HepG2 (cell line): Measurements from ENCODE around the gene PPFIA2. TPM values are rescaled to one million over a fixed set of nuclear protein-coding genes. Genes with fewer than 3 reads are reported as not detected.

Source experiments
- ATAC-seq: fragments of 200-7000 bp; cut with Tn5 transposase; 3 replicates; pipeline ENCODE4 v1.9.1; 2020; ENCODE audit warnings: mild to moderate bottlenecking, moderate library complexity
- BruUV-seq: library from RNA; stranded (reverse); fragments of 400-500 nt; replicated peaks from 2 replicates; lab custom pipeline; 2021; lab: Mats Ljungman, UMichigan
- CTCF ChIA-PET: fragments of 300-600 bp; formaldehyde crosslinking; extraction: SDS; loops from one replicate; lab custom pipeline; 2021; ENCODE audit warnings: low total read pairs, inconsistent platforms, low intra/inter-chr PET ratio; lab: Yijun Ruan, JAX
- POLR2A ChIA-PET: fragments of 350-600 bp; sonication (Branson Sonifier 250); formaldehyde crosslinking; loops from one replicate; lab custom pipeline; 2020; ENCODE audit warnings: antibody characterized with exemption, inconsistent platforms; lab: Yijun Ruan, JAX
- DNase-seq: peaks from one replicate; pipeline ENCODE4 v3.0.0-alpha.2; 2015; ENCODE audit warnings: low spot score
- FAIRE-seq: peaks from 3 replicates; lab custom pipeline; 2011; peaks lifted over from hg19 to GRCh38; lab: Jason Lieb, UNC
- H2AFZ ChIP-seq: one replicate; pipeline ENCODE4 v1.6.1; 2011; ENCODE audit warnings: low read length, inconsistent platforms
- H3K27ac ChIP-seq: fragments of 300-600 bp; 3 replicates; pipeline ENCODE4 v1.8.0; 2011; ENCODE audit warnings: mixed run types, mild to moderate bottlenecking, mixed read lengths, low read length, inconsistent platforms; ENCODE audit not compliant: insufficient read depth; ENCODE audit errors: extremely low read length
- H3K27me3 ChIP-seq, 2 experiments: fragments of 200-600 bp in 1 of 2; 2 replicates in 1 of 2; 3 replicates in 1 of 2; pipeline versions ENCODE4 v1.6.0 to v1.8.0; 2011; ENCODE audit warnings: low read length in 2 of 2, mild to moderate bottlenecking in 2 of 2, moderate library complexity in 2 of 2, inconsistent platforms in 1 of 2; ENCODE audit not compliant: insufficient read depth in 2 of 2, control insufficient read depth in 1 of 2
- H3K36me3 ChIP-seq, 2 experiments: fragments of 200-600 bp in 1 of 2; replicated peaks in 1 of 2; 2 replicates in 1 of 2; 3 replicates in 1 of 2; pipeline versions ENCODE4 v1.5.1 to v1.8.0; 2011; ENCODE audit warnings: low read length in 2 of 2, inconsistent platforms in 1 of 2; ENCODE audit not compliant: insufficient read depth in 2 of 2, control insufficient read depth in 1 of 2
- H3K4me1 ChIP-seq: 2 replicates; pipeline ENCODE4 v1.5.1; 2012; ENCODE audit warnings: low read length, inconsistent platforms; ENCODE audit not compliant: insufficient read depth
- H3K4me2 ChIP-seq: 2 replicates; pipeline ENCODE4 v1.6.0; 2011; ENCODE audit warnings: low read depth, low read length, inconsistent platforms
- H3K4me3 ChIP-seq, 3 experiments: fragments of 200-600 bp in 1 of 3; sonication (generic), shearing (Covaris generic) in 1 of 3; replicated peaks in 1 of 3; 2 replicates each; pipeline ENCODE4 v1.5.1; 2011 to 2016; ENCODE audit warnings: low read length in 3 of 3, inconsistent platforms in 2 of 3, low read depth in 2 of 3, mild to moderate bottlenecking in 2 of 3, control low read depth in 1 of 3, mixed read lengths in 1 of 3; ENCODE audit not compliant: insufficient read depth in 1 of 3
- H3K79me2 ChIP-seq: one replicate; pipeline ENCODE4 v1.6.1; 2011; ENCODE audit warnings: low read length, inconsistent platforms; ENCODE audit not compliant: insufficient read depth
- H3K9ac ChIP-seq: 2 replicates; pipeline ENCODE4 v1.6.0; 2011; ENCODE audit warnings: mild to moderate bottlenecking, low read depth, low read length, inconsistent platforms; ENCODE audit not compliant: insufficient read depth
- H3K9me3 ChIP-seq: 2 replicates; pipeline ENCODE4 v1.5.1; 2012; ENCODE audit warnings: mild to moderate bottlenecking, low read length
- H4K20me1 ChIP-seq: 2 replicates; pipeline ENCODE4 v1.6.0; 2011; ENCODE audit warnings: inconsistent platforms, mild to moderate bottlenecking, low read length, moderate library complexity; ENCODE audit not compliant: insufficient read depth
- CREM ChIP-seq, 2 experiments: sonication (generic) in 1 of 2; formaldehyde crosslinking in 1 of 2; IDR thresholded peaks; 2 replicates each; pipeline versions ENCODE4 v1.4.0 to v1.6.1; 2016 to 2020; ENCODE audit warnings: antibody characterized with exemption in 1 of 2, mild to moderate bottlenecking in 1 of 2, missing genetic modification reagents in 1 of 2
- DMAP1 ChIP-seq: IDR thresholded peaks from 2 replicates; pipeline ENCODE4 v1.6.1; 2016
- HIC2 ChIP-seq: sonication (generic); formaldehyde crosslinking; IDR thresholded peaks from 2 replicates; pipeline ENCODE4 v1.9.0; 2022; ENCODE audit warnings: low read depth, missing genetic modification reagents
- HNRNPK ChIP-seq: fragments of 200-400 bp; formaldehyde crosslinking; IDR thresholded peaks from 2 replicates; pipeline ENCODE4 v1.6.1; 2018; ENCODE audit warnings: low read length, low read depth, moderate library complexity, mild to moderate bottlenecking; ENCODE audit not compliant: poor library complexity, severe bottlenecking
- LCORL ChIP-seq, 2 experiments: fragments of 450-650 bp in 1 of 2; sonication (generic) in 1 of 2; formaldehyde crosslinking in 1 of 2; IDR thresholded peaks; 2 replicates each; pipeline versions ENCODE4 v1.5.0 to v1.6.1; 2017 to 2020; ENCODE audit warnings: antibody characterized with exemption in 1 of 2, missing genetic modification reagents in 1 of 2
- NCOA1 ChIP-seq: sonication (generic); formaldehyde crosslinking; IDR thresholded peaks from 2 replicates; pipeline ENCODE4 v1.9.0; 2021; ENCODE audit warnings: missing genetic modification reagents
- RFXAP ChIP-seq: sonication (generic); formaldehyde crosslinking; IDR thresholded peaks from 2 replicates; pipeline ENCODE4 v1.4.0; 2020; ENCODE audit warnings: missing genetic modification reagents, borderline replicate concordance
- THYN1 ChIP-seq: sonication (generic); formaldehyde crosslinking; IDR thresholded peaks from 2 replicates; pipeline ENCODE4 v1.8.1; 2023; ENCODE audit warnings: low read depth, mild to moderate bottlenecking, moderate library complexity, missing genetic modification reagents, borderline replicate concordance
- ZBTB38 ChIP-seq: sonication (generic); formaldehyde crosslinking; IDR thresholded peaks from 2 replicates; pipeline ENCODE4 v1.5.1; 2020; ENCODE audit warnings: mild to moderate bottlenecking, missing genetic modification reagents
- ZNF225 ChIP-seq: sonication (generic); formaldehyde crosslinking; IDR thresholded peaks from 2 replicates; pipeline ENCODE4 v1.4.0; 2020; ENCODE audit warnings: mild to moderate bottlenecking, missing genetic modification reagents
- in situ Hi-C: cut with HindIII; loops from 2 replicates; pipeline ENCODE4 v1.10.0; 2017; ENCODE audit warnings: low pct_unique_long_range_greater_than_20kb; ENCODE audit not compliant: extremely low pct_ligation_motif_present
- intact Hi-C: fragments of 100-400 bp; cut with micrococcal nuclease; formaldehyde crosslinking; loops from one replicate; pipeline ENCODE4 v1.10.0; 2022; ENCODE audit not compliant: unreplicated experiment
- polyA plus RNA-seq, 8 experiments: library from polyadenylated mRNA; depleted of rRNA in 3 of 8; stranded (reverse) in 7 of 8; unstranded in 1 of 8; fragments of >200 nt; fragmentation: Illumina TruSeq in 4 of 8; extraction: Trizol in 4 of 8; gene quantifications; 2 replicates each; pipeline versions ENCODE4 v1.2.1 to v1.2.3, GENCODE V29; 2011 to 2016; ENCODE audit warnings: low read depth in 4 of 8, missing spikeins in 1 of 8, mixed read lengths in 1 of 8; ENCODE audit not compliant: insufficient read depth in 1 of 8
- total RNA-seq, 5 experiments: library from RNA; depleted of rRNA; stranded (reverse); fragments of >200 nt; fragmentation: Illumina TruSeq; extraction: Trizol; gene quantifications; 2 replicates each; pipeline ENCODE4 v1.2.3, GENCODE V29; 2016; ENCODE audit warnings: low read depth in 1 of 5

PPFIA2 gene
- total and polyA plus RNA-seq, 2 of the 13 experiments (the other 11 are each of a cell fraction or from before 2014, with no cell fraction given) = 0.05 TPM; not detected in 1

- CTCF ChIA-PET = no interaction called here
- Histone ChIP-seq H3K4me1 (no peaks in the 10 kb centered on the region), H4K20me1 (no peaks in the 10 kb centered on the region), H3K9me3 (no peaks in the 10 kb centered on the region), H3K79me2 (no peaks in the 10 kb centered on the region), H3K4me2 (no peak overlapping the region), H3K4me3 (no peak overlapping the region), H3K36me3 (no peaks in the 10 kb centered on the region), H2AFZ (no peak overlapping the region), H3K9ac (no peak overlapping the region), H3K27me3 (no peaks in the 10 kb centered on the region), H3K27ac (no peak overlapping the region)
- no TSS peak for BruUV-seq
- in situ Hi-C loops (no loop called here), intact Hi-C loops (no loop called here)
- FAIRE-seq (no peak), ATAC-seq (no peak), DNase-seq (no peak)
- POLR2A ChIA-PET = no interaction called here
- TF ChIP-seq HNRNPK (no peak), DMAP1 (CRISPR knock-in tag) (no peak), ZBTB38 (CRISPR knock-in tag) (no peak), NCOA1 (CRISPR knock-in tag) (no peak)
Measured at GRCh38 chr12:81327425-81327824, 431.7 kb downstream of the PPFIA2 start.

- Histone ChIP-seq H3K9me3 (no peaks in the 10 kb centered on the region), H3K27ac (no peak overlapping the region), H3K4me3 (no peak overlapping the region), H3K36me3 (no peaks in the 10 kb centered on the region), H3K4me1 (no peaks in the 10 kb centered on the region), H3K4me2 (no peak overlapping the region), H4K20me1 (no peaks in the 10 kb centered on the region), H3K27me3 (no peaks in the 10 kb centered on the region), H3K9ac (no peak overlapping the region), H3K79me2 (no peaks in the 10 kb centered on the region), H2AFZ (no peak overlapping the region)
- CTCF ChIA-PET = no interaction called here
- POLR2A ChIA-PET = no interaction called here
- intact Hi-C loops (no loop called here), in situ Hi-C loops (no loop called here)
- DNase-seq = no peak
- ATAC-seq = no peak
- BruUV-seq = no TSS peak
- TF ChIP-seq THYN1 (CRISPR knock-in tag) (no peak), ZNF225 (CRISPR knock-in tag) (no peak), HIC2 (CRISPR knock-in tag) (no peak), RFXAP (CRISPR knock-in tag) (no peak), CREM (IDR thresholded peaks at IDR 0.05) (no peak), CREM (CRISPR knock-in tag; IDR thresholded peaks at IDR 0.05) (no peak), LCORL (IDR thresholded peaks at IDR 0.05) (no peak), LCORL (CRISPR knock-in tag; IDR thresholded peaks at IDR 0.05) (no peak)
- FAIRE-seq = no peak
Measured at GRCh38 chr12:81325086-81325485, 434.1 kb downstream of the PPFIA2 start.
